22Rv1 (cell line): Measurements from ENCODE around the gene ZNF525.
A peak's percentile ranks its signal among the peaks of the same experiment; 100 is the strongest.
"Not testable (repeated sequence)": the region's sequence is repeated elsewhere in the genome, so short reads cannot be mapped to it uniquely, and the experiment has no call there.

Experiments used
- H3K27ac ChIP-seq: fragments of 450-650 bp; 2 replicates; pipeline ENCODE4 v1.5.1; 2017
- CTCF ChIP-seq: fragments of 450-650 bp; IDR thresholded peaks from 2 replicates; pipeline ENCODE4 v1.5.1; 2017; ENCODE audit warnings: mild to moderate bottlenecking
- ZFX ChIP-seq: fragments of 450-650 bp; IDR thresholded peaks from 2 replicates; pipeline ENCODE4 v1.6.1; 2017; ENCODE audit warnings: antibody characterized with exemption, borderline replicate concordance

Gene ZNF525

GRCh38 chr19:53365134-53365898 lies at the start of gene ZNF525:
TSS of gene ZNF525 (plus strand) at chr19:53365705. CDS start at chr19:53372282, 6,577 bp downstream.
- TF ChIP-seq CTCF (no peak), ZFX (no peak)
- peak within 1 kb of the TSS; percentile 80 for H3K27ac ChIP-seq

- no peak overlapping the region for H3K27ac ChIP-seq
- no peak for TF ChIP-seq CTCF
- no peak for TF ChIP-seq ZFX
These were observed 36.5 kb upstream of the ZNF525 start for GRCh38 chr19:53328967-53329366.

- H3K27ac ChIP-seq, result peak overlapping the region; percentile 54; the same call in 1 of the 2 replicates
- TF ChIP-seq ZFX, result no peak
- no peak for TF ChIP-seq CTCF
These were observed 33.0 kb upstream of the ZNF525 start for GRCh38 chr19:53332484-53332883.

- H3K27ac ChIP-seq, result peak overlapping the region; percentile 54
- TF ChIP-seq CTCF, result no peak
- no peak for TF ChIP-seq ZFX
These were observed 32.4 kb upstream of the ZNF525 start for GRCh38 chr19:53333066-53333462.

- peak within 1 kb of the TSS; percentile 54 for H3K27ac ChIP-seq
- TF ChIP-seq CTCF (no peak), ZFX (no peak)
These were observed 31.7 kb upstream of the ZNF525 start, which contains the start of gene ZNF845 for GRCh38 chr19:53333463-53334449. TSS of gene ZNF845 (plus strand) at chr19:53333749. CDS start at chr19:53341308, 7,559 bp downstream.

GRCh38 chr19:53344403-53344802 lies 21.1 kb upstream of the ZNF525 start:
- H3K27ac ChIP-seq, result not testable (repeated sequence)

- TF ChIP-seq ZFX (no peak), CTCF (no peak)
- H3K27ac ChIP-seq, result no peak overlapping the region
These were observed 9.8 kb upstream of the ZNF525 start for GRCh38 chr19:53355739-53356138.
